ENCODE data around the gene SETD1B.

The SETD1B gene

GRCh38 chr12:121796855-121797751 is 6.7 kb upstream of the SETD1B start:
- DNase-seq, result no peak

GRCh38 chr12:121797937-121798786 is 5.6 kb upstream of the SETD1B start:
- DNase-seq, result no peak

- DNase-seq, result no peak
These were observed 5.0 kb upstream of the SETD1B start for GRCh38 chr12:121798787-121799155.

- peak; percentile 17 to 46 for DNase-seq
These were observed 4.5 kb upstream of the SETD1B start for GRCh38 chr12:121799156-121799841.

- peak; percentile 70 to 81 for DNase-seq
These were observed 3.7 kb upstream of the SETD1B start for GRCh38 chr12:121799842-121800693.

- peak; percentile 15 to 65 for DNase-seq
These were observed 2.9 kb upstream of the SETD1B start for GRCh38 chr12:121800694-121801594.

- DNase-seq, result peak in 1 of 2 donors; percentile 11
These were observed 2.0 kb upstream of the SETD1B start for GRCh38 chr12:121801595-121802484.

GRCh38 chr12:121802485-121802842 is 1.3 kb upstream of the SETD1B start:
- DNase-seq, result no peak

- DNase-seq, result peak; percentile 89 to 97
These were observed 738 bp upstream of the SETD1B start for GRCh38 chr12:121802843-121803698.

- peak; percentile 18 to 38 for DNase-seq
These were observed 755 bp downstream of the SETD1B start for GRCh38 chr12:121804417-121805111.

- DNase-seq, result no peak
These were observed 1.6 kb downstream of the SETD1B start for GRCh38 chr12:121805171-121806008.

GRCh38 chr12:121806009-121806545 is 2.3 kb downstream of the SETD1B start:
- peak in 1 of 2 donors; percentile 31 for DNase-seq

GRCh38 chr12:121806546-121807423 is 3.0 kb downstream of the SETD1B start:
- no peak for DNase-seq

- DNase-seq, result no peak
These were observed 4.0 kb downstream of the SETD1B start for GRCh38 chr12:121807642-121808347.

GRCh38 chr12:121808623-121809022 is 4.8 kb downstream of the SETD1B start:
- DNase-seq, result no peak

Measured in bone marrow (tissue), 2 donors.